H1 (cell line): ENCODE data around the gene ASS1. TPM values are rescaled to one million over a fixed set of nuclear protein-coding genes. Genes with fewer than 3 reads are reported as not detected.

Experiments
- CTCF ChIA-PET: fragments of 300-600 bp; sonication (Branson Sonifier 250); formaldehyde crosslinking; loops from one replicate; lab custom pipeline; 2021; ENCODE audit not compliant: partially characterized antibody; lab: Charles Lee
- POLR2A ChIA-PET: fragments of 300-600 bp; sonication (Branson Sonifier 250); formaldehyde crosslinking; loops from one replicate; lab custom pipeline; 2021; ENCODE audit warnings: inconsistent platforms; ENCODE audit not compliant: partially characterized antibody; lab: Charles Lee
- DNase-seq, 2 experiments: peaks; one replicate each; pipeline versions ENCODE4 v3.0.0 to v3.0.0-alpha.2; 2010 to 2022; ENCODE audit warnings: low spot score in 2 of 2, low read depth in 1 of 2, mixed read lengths in 1 of 2
- FAIRE-seq: peaks from 2 replicates; lab custom pipeline; 2011; peaks lifted over from hg19 to GRCh38; lab: Jason Lieb, UNC
- H2AFZ ChIP-seq: 2 replicates; pipeline ENCODE4 v1.8.1; 2012; ENCODE audit warnings: low read length, inconsistent platforms
- H2AK5ac ChIP-seq: 2 replicates; pipeline ENCODE4 v1.6.1; 2013; ENCODE audit warnings: low read depth, low read length
- H2BK120ac ChIP-seq: replicated peaks from 2 replicates; pipeline ENCODE3; 2013; ENCODE audit warnings: low read depth, low read length, inconsistent platforms
- H2BK12ac ChIP-seq: 2 replicates; pipeline ENCODE4 v1.6.1; 2013; ENCODE audit warnings: low read depth, low read length
- H2BK15ac ChIP-seq: 2 replicates; pipeline ENCODE4 v1.6.1; 2013; ENCODE audit warnings: low read length
- H2BK20ac ChIP-seq: 2 replicates; pipeline ENCODE4 v1.6.1; 2013; ENCODE audit warnings: low read length
- H2BK5ac ChIP-seq: 2 replicates; pipeline ENCODE4 v1.6.1; 2013; ENCODE audit warnings: low read depth, low read length
- H3K14ac ChIP-seq: 2 replicates; pipeline ENCODE4 v1.6.1; 2013; ENCODE audit warnings: inconsistent platforms; ENCODE audit not compliant: insufficient read length
- H3K18ac ChIP-seq: 2 replicates; pipeline ENCODE4 v1.6.1; 2013; ENCODE audit warnings: low read length; ENCODE audit errors: extremely low read depth
- H3K23ac ChIP-seq: 2 replicates; pipeline ENCODE4 v1.6.1; 2013; ENCODE audit warnings: inconsistent platforms; ENCODE audit not compliant: insufficient read length
- H3K23me2 ChIP-seq: 2 replicates; pipeline ENCODE4 v1.6.1; 2013; ENCODE audit warnings: low read depth, low read length
- H3K27ac ChIP-seq: 2 replicates; pipeline ENCODE4 v1.6.1; 2011; ENCODE audit warnings: low read depth, low read length, inconsistent platforms
- H3K27me3 ChIP-seq, 4 experiments: replicated peaks in 1 of 4; 1 replicate in 1 of 4; 2 replicates in 3 of 4; pipeline versions ENCODE4 v1.6.1 to v1.8.1; 2011 to 2013; ENCODE audit warnings: low read length in 3 of 4, mild to moderate bottlenecking in 3 of 4, inconsistent platforms in 2 of 4, mixed read lengths in 2 of 4, moderate library complexity in 1 of 4; ENCODE audit not compliant: control insufficient read depth in 3 of 4, insufficient read depth in 3 of 4; ENCODE audit errors: extremely low read depth in 1 of 4
- H3K36me3 ChIP-seq, 4 experiments: 2 replicates each; pipeline versions ENCODE4 v1.6.1 to v1.8.1; 2011 to 2013; ENCODE audit warnings: mild to moderate bottlenecking in 4 of 4, low read length in 3 of 4, moderate library complexity in 2 of 4, control low read depth in 1 of 4, inconsistent platforms in 1 of 4; ENCODE audit not compliant: insufficient read depth in 4 of 4, control insufficient read depth in 2 of 4
- H3K4ac ChIP-seq: replicated peaks from 2 replicates; pipeline ENCODE3; 2013; ENCODE audit warnings: low read length, low read depth, mixed read lengths, inconsistent platforms; ENCODE audit not compliant: insufficient read length
- H3K4me1 ChIP-seq, 4 experiments: replicated peaks in 1 of 4; 1 replicate in 1 of 4; 2 replicates in 3 of 4; pipeline versions ENCODE4 v1.6.1 to v1.8.1; 2011 to 2013; ENCODE audit warnings: low read length in 3 of 4, inconsistent platforms in 2 of 4, mixed read lengths in 1 of 4; ENCODE audit not compliant: insufficient read depth in 4 of 4, control insufficient read depth in 3 of 4
- H3K4me2 ChIP-seq, 2 experiments: 2 replicates each; pipeline versions ENCODE4 v1.6.1 to v1.8.1; 2011 to 2013; ENCODE audit warnings: low read depth in 2 of 2, low read length in 2 of 2, control low read depth in 1 of 2, inconsistent platforms in 1 of 2, mild to moderate bottlenecking in 1 of 2; ENCODE audit not compliant: insufficient read depth in 1 of 2
- H3K4me3 ChIP-seq, 4 experiments: fragments of 200-600, 300-600 bp in 1 of 4; sonication (generic), shearing (Covaris generic), sonication (Bioruptor Twin) in 1 of 4; 2 replicates each; pipeline versions ENCODE4 v1.5.1 to v1.8.1; 2011 to 2016; ENCODE audit warnings: low read length in 4 of 4, low read depth in 3 of 4, control low read depth in 2 of 4, inconsistent platforms in 2 of 4, mild to moderate bottlenecking in 2 of 4, mixed read lengths in 1 of 4, moderate library complexity in 1 of 4; ENCODE audit not compliant: insufficient read depth in 2 of 4; ENCODE audit errors: extremely low read depth in 1 of 4
- H3K56ac ChIP-seq: replicated peaks from 2 replicates; pipeline ENCODE3; 2013; ENCODE audit warnings: low read depth, mild to moderate bottlenecking, mixed read lengths, low read length, inconsistent platforms; ENCODE audit not compliant: insufficient read length
- H3K79me1 ChIP-seq: 2 replicates; pipeline ENCODE4 v1.6.1; 2013; ENCODE audit warnings: low read depth, low read length, control low read depth
- H3K79me2 ChIP-seq, 2 experiments: 2 replicates each; pipeline versions ENCODE4 v1.6.1 to v1.8.1; 2012 to 2013; ENCODE audit warnings: low read length in 2 of 2, mild to moderate bottlenecking in 2 of 2, inconsistent platforms in 1 of 2; ENCODE audit not compliant: insufficient read depth in 2 of 2, control insufficient read depth in 1 of 2
- H3K9ac ChIP-seq, 4 experiments: replicated peaks in 1 of 4; 1 replicate in 1 of 4; 2 replicates in 3 of 4; pipeline versions ENCODE4 v1.6.1 to v1.8.1; 2011 to 2013; ENCODE audit warnings: low read depth in 3 of 4, low read length in 3 of 4, control low read depth in 2 of 4, mild to moderate bottlenecking in 2 of 4, moderate library complexity in 2 of 4, inconsistent platforms in 1 of 4; ENCODE audit errors: extremely low read depth in 1 of 4
- H3K9me3 ChIP-seq, 2 experiments: 2 replicates each; pipeline versions ENCODE4 v1.6.1 to v1.8.1; 2012 to 2013; ENCODE audit warnings: mild to moderate bottlenecking in 2 of 2, moderate library complexity in 2 of 2, control low read depth in 1 of 2, inconsistent platforms in 1 of 2, low read depth in 1 of 2, low read length in 1 of 2, mixed read lengths in 1 of 2; ENCODE audit not compliant: insufficient read depth in 2 of 2
- H4K20me1 ChIP-seq, 2 experiments: replicated peaks in 1 of 2; 2 replicates each; pipeline versions ENCODE3 to v1.8.1; 2011 to 2013; ENCODE audit warnings: inconsistent platforms in 2 of 2, low read length in 2 of 2, mild to moderate bottlenecking in 1 of 2; ENCODE audit not compliant: insufficient read depth in 2 of 2, control insufficient read depth in 1 of 2
- H4K5ac ChIP-seq: 2 replicates; pipeline ENCODE4 v1.6.1; 2013; ENCODE audit warnings: low read length, low read depth, mixed read lengths, inconsistent platforms; ENCODE audit not compliant: insufficient read length
- H4K8ac ChIP-seq: 2 replicates; pipeline ENCODE4 v1.8.0; 2013; ENCODE audit warnings: mild to moderate bottlenecking, moderate library complexity, low read length, inconsistent platforms; ENCODE audit not compliant: insufficient read depth; ENCODE audit errors: extremely low read depth
- H4K91ac ChIP-seq: replicated peaks from 2 replicates; pipeline ENCODE3; 2013; ENCODE audit warnings: low read length, mixed read lengths, inconsistent platforms; ENCODE audit not compliant: insufficient read length
- CHD2 ChIP-seq: IDR thresholded peaks from 2 replicates; pipeline ENCODE4 v1.6.1; 2012; ENCODE audit warnings: low read length, improper control_type of control experiment
- EGR1 ChIP-seq: IDR thresholded peaks from 2 replicates; pipeline ENCODE4 v1.6.1; 2011; ENCODE audit warnings: low read depth, low read length, borderline replicate concordance
- EZH2 ChIP-seq: fragments of 200-600 bp; sonication (generic); IDR thresholded peaks from 2 replicates; pipeline ENCODE4 v1.7.1; 2012; ENCODE audit warnings: low read depth, mild to moderate bottlenecking, moderate library complexity, low read length, inconsistent platforms; ENCODE audit not compliant: severe bottlenecking
- KDM1A ChIP-seq: fragments of 200-600, 300-600 bp; sonication (generic); IDR thresholded peaks from 2 replicates; pipeline ENCODE4 v1.7.1; 2016; ENCODE audit warnings: mild to moderate bottlenecking, low read length, borderline replicate concordance
- RBBP5 ChIP-seq: IDR thresholded peaks from 2 replicates; pipeline ENCODE4 v1.7.1; 2012; ENCODE audit warnings: low read depth, mild to moderate bottlenecking, inconsistent platforms, low read length, moderate library complexity, borderline replicate concordance
- SIX5 ChIP-seq: IDR thresholded peaks from 2 replicates; pipeline ENCODE4 v1.6.1; 2011; ENCODE audit warnings: mild to moderate bottlenecking, low read depth, low read length
- TBP ChIP-seq: IDR thresholded peaks from 2 replicates; pipeline ENCODE4 v1.6.1; 2011; ENCODE audit warnings: low read depth, low read length, improper control_type of control experiment
- WGBS, 2 experiments: shearing (Covaris generic) in 1 of 2; methylation state at CpG; one replicate each; pipeline versions ENCODE4 v1.1.6 to v1.1.7; 2013 to 2015; ENCODE audit warnings: low lambda C conversion rate in 2 of 2, mixed read lengths in 2 of 2, inconsistent platforms in 1 of 2, low coverage in 1 of 2, missing lambda C conversion rate in 1 of 2; ENCODE audit not compliant: insufficient replicate concordance in 2 of 2, insufficient coverage in 1 of 2, insufficient read length in 1 of 2; ENCODE audit errors: extremely low coverage in 1 of 2, missing lambda C conversion rate in 1 of 2; 5-methylcytosine and 5-hydroxymethylcytosine counted together
- polyA plus RNA-seq, 7 experiments: library from polyadenylated mRNA; depleted of rRNA in 3 of 7; stranded (reverse) in 5 of 7; unstranded in 2 of 7; fragments of >200 nt in 5 of 7; fragments of 200-250 nt in 2 of 7; gene quantifications; 1 replicate in 5 of 7; 2 replicates in 1 of 7; 4 replicates in 1 of 7; pipeline versions ENCODE4 v1.2.1 to v1.2.3, GENCODE V29; 2011 to 2013; ENCODE audit warnings: missing spikeins in 2 of 7, mixed read lengths in 2 of 7
- total RNA-seq: library from RNA; stranded (reverse); fragmentation: NEBNext Ultra II Directional; extraction: Animal tissue kit (Norgen Biotek cat#: 25700); gene quantifications from 2 replicates; pipeline ENCODE4 v1.2.1, GENCODE V29; 2021

The ASS1 gene
- total and polyA plus RNA-seq, 2 of the 8 experiments (the other 6 are each of a cell fraction or from before 2014, with no cell fraction given), result 108 to 296 TPM

DNA sequence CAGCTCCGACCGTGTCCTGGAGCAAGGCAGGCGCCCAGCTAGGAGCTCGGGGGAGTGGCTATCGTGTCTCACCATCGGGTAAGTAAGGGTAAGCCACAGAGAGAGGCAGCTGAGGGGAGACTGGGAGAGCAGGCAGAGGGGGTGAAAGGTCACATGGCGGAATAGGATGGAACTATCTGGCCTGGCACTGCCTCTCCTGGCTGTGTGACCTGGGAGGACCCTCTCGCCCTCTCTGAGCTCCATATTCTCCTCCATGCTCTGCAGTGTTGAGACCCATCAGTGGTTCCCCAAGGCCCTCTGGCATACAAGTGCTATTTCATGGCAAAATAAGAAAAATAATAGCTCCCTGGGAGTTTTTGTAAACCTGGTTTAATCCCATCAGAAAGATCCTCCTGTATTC, 43.9 kb upstream of the ASS1 start:
- Histone ChIP-seq H3K9me3 (no peaks in the 10 kb centered on the region), H4K5ac (no peak overlapping the region), H3K27me3 (no peaks in the 10 kb centered on the region), H3K4me3 (no peak overlapping the region), H2BK120ac (no peak overlapping the region), H3K36me3 (no peaks in the 10 kb centered on the region; a peak in 2 of 8 replicates), H3K56ac (no peak overlapping the region), H2BK20ac (no peak overlapping the region), H3K23ac (no peak overlapping the region), H3K14ac (no peak overlapping the region), H4K20me1 (no peaks in the 10 kb centered on the region), H3K27ac (no peak overlapping the region), H2BK12ac (0 out of 2 replicates have a peak overlapping the region, but pooled peaks have one; percentile 43), H2AFZ (no peak overlapping the region), H2BK5ac (no peak overlapping the region), H3K9ac (no peak overlapping the region), H4K8ac (no peak overlapping the region; the same call in 1 of the 2 replicates), H2AK5ac (no peak overlapping the region), H3K23me2 (no peaks in the 10 kb centered on the region), H3K79me2 (no peaks in the 10 kb centered on the region), H4K91ac (no peak overlapping the region), H3K4ac (no peak overlapping the region), H3K4me1 (no peaks in the 10 kb centered on the region), H3K18ac (no peak overlapping the region; the same call in 1 of the 2 replicates), H3K79me1 (no peaks in the 10 kb centered on the region), H3K4me2 (no peak overlapping the region), H2BK15ac (no peak overlapping the region)
- POLR2A ChIA-PET, result interaction anchor here (1.2 to 1.3 kb wide), 2 partner anchors 13 to 47 kb away, joined by 3 to 4 read pairs; no protein-coding TSS in a partner anchor
- TF ChIP-seq RBBP5, result no peak
- TF ChIP-seq SIX5, result no peak
- no peak for TF ChIP-seq EGR1
- no peak for TF ChIP-seq EZH2
- no peak for TF ChIP-seq KDM1A
- no peak for TF ChIP-seq TBP
- TF ChIP-seq CHD2, result no peak
- CTCF ChIA-PET, result interaction anchor here (0.6 to 1.8 kb wide), 6 partner anchors 22 to 1037 kb away, joined by 3 to 4 read pairs (median 3); no protein-coding TSS in a partner anchor
- no peak for FAIRE-seq
- WGBS, 2 experiments, result 96% methylated on average over 8 of the region's 8 CpGs; no CpG with 5 or more reads in 1 of the 2 experiments
- DNase-seq, result no peak
